HG02571 (cell line): ENCODE results near the gene NCMAP.

ENCODE experiments used
- ATAC-seq: cut with Tn5 transposase; IDR thresholded peaks from one replicate; pipeline ENCODE4 v1.9.1; 2021; ENCODE audit warnings: mild to moderate bottlenecking, moderate library complexity; ENCODE audit not compliant: unreplicated experiment

The NCMAP gene

GRCh38 chr1:24620678-24621077 is 64.8 kb downstream of the NCMAP start:
- no peak for ATAC-seq

GRCh38 chr1:24621121-24621520 is 65.2 kb downstream of the NCMAP start:
- no peak for ATAC-seq

GRCh38 chr1:24622218-24622617 is 66.3 kb downstream of the NCMAP start:
- ATAC-seq = no peak

GRCh38 chr1:24632832-24633175 is 76.9 kb downstream of the NCMAP start:
- no peak for ATAC-seq

- no peak for ATAC-seq
Observed at GRCh38 chr1:24635195-24635843, 79.4 kb downstream of the NCMAP start.

- ATAC-seq = no peak
Observed at GRCh38 chr1:24636661-24637357, 80.9 kb downstream of the NCMAP start.

GRCh38 chr1:24639094-24639493 is 83.2 kb downstream of the NCMAP start:
- no peak for ATAC-seq

- ATAC-seq = no peak
Observed at GRCh38 chr1:24639881-24640280, 84.0 kb downstream of the NCMAP start.

- no peak for ATAC-seq
Observed at GRCh38 chr1:24640288-24640687, 84.4 kb downstream of the NCMAP start.

GRCh38 chr1:24641646-24642151 is 85.8 kb downstream of the NCMAP start:
- ATAC-seq = no peak

GRCh38 chr1:24642481-24643362 is 86.8 kb downstream of the NCMAP start, which contains the start of gene SRRM1:
Gene SRRM1, plus strand, starts transcription at chr1:24643302. Its CDS starts 25 bp downstream, at chr1:24643327.
- peak; percentile 86 for ATAC-seq

- peak; percentile 28 for ATAC-seq
Observed at GRCh38 chr1:24643363-24644099, 87.6 kb downstream of the NCMAP start.

GRCh38 chr1:24644100-24644384 is 88.2 kb downstream of the NCMAP start:
- ATAC-seq = no peak

- ATAC-seq = no peak
Observed at GRCh38 chr1:24648919-24649318, 93.0 kb downstream of the NCMAP start.

GRCh38 chr1:24652382-24652781 is 96.5 kb downstream of the NCMAP start:
- no peak for ATAC-seq

GRCh38 chr1:24654010-24654409 is 98.1 kb downstream of the NCMAP start:
- no peak for ATAC-seq

- no peak for ATAC-seq
Observed at GRCh38 chr1:24656046-24656445, 100.2 kb downstream of the NCMAP start.

GRCh38 chr1:24657781-24658180 is 101.9 kb downstream of the NCMAP start:
- no peak for ATAC-seq
